ENCODE results near the gene ZNF136. TPM values are rescaled to one million over a fixed set of nuclear protein-coding genes. Genes with fewer than 3 reads are reported as not detected.

ZNF136 gene
- total and polyA plus RNA-seq, 2 of the 13 experiments (the other 11 are each of a cell fraction or from before 2014, with no cell fraction given): 2.5 to 10.2 TPM

GRCh38 chr19:12117201-12117970 is 45.5 kb upstream of the ZNF136 start (continued):
- TF ChIP-seq HOXA9 (CRISPR knock-in tag; IDR thresholded peaks at IDR 0.05; ENCODE audit: borderline replicate concordance): no peak
- TF ChIP-seq ZBTB37 (CRISPR knock-in tag; IDR thresholded peaks at IDR 0.05): no peak
- no peak for TF ChIP-seq MTF1 (CRISPR knock-in tag; IDR thresholded peaks at IDR 0.05)
- no peak for TF ChIP-seq ASH2L (IDR thresholded peaks at IDR 0.05; ENCODE audit: insufficient read length, low read depth, low read length)
- no peak for TF ChIP-seq MZF1 (CRISPR knock-in tag; IDR thresholded peaks at IDR 0.05; ENCODE audit: borderline replicate concordance)
- no peak for TF ChIP-seq NFRKB (IDR thresholded peaks at IDR 0.05)
- TF ChIP-seq FOXA1 (IDR thresholded peaks at IDR 0.05): no peak
- no peak for TF ChIP-seq FOXA1 (CRISPR knock-in tag; IDR thresholded peaks at IDR 0.05)
- TF ChIP-seq TRAFD1 (CRISPR knock-in tag; IDR thresholded peaks at IDR 0.05; ENCODE audit: borderline replicate concordance): no peak
- no peak for TF ChIP-seq CREB3 (CRISPR knock-in tag; IDR thresholded peaks at IDR 0.05)
- TF ChIP-seq TFDP2 (CRISPR knock-in tag; IDR thresholded peaks at IDR 0.05): no peak
- TF ChIP-seq SPEN (CRISPR knock-in tag; IDR thresholded peaks at IDR 0.05; ENCODE audit: low read depth): no peak

Measured in HepG2 (cell line).